H1 (cell line): ENCODE measurements around the gene MPV17L2. TPM values are rescaled to one million over a fixed set of nuclear protein-coding genes. Genes with fewer than 3 reads are reported as not detected.

ENCODE experiments used
- CTCF ChIA-PET: fragments of 300-600 bp; sonication (Branson Sonifier 250); formaldehyde crosslinking; loops from one replicate; lab custom pipeline; 2021; ENCODE audit not compliant: partially characterized antibody; lab: Charles Lee
- POLR2A ChIA-PET: fragments of 300-600 bp; sonication (Branson Sonifier 250); formaldehyde crosslinking; loops from one replicate; lab custom pipeline; 2021; ENCODE audit warnings: inconsistent platforms; ENCODE audit not compliant: partially characterized antibody; lab: Charles Lee
- DNase-seq, 2 experiments: peaks; one replicate each; pipeline versions ENCODE4 v3.0.0 to v3.0.0-alpha.2; 2010 to 2022; ENCODE audit warnings: low spot score in 2 of 2, low read depth in 1 of 2, mixed read lengths in 1 of 2
- FAIRE-seq: peaks from 2 replicates; lab custom pipeline; 2011; peaks lifted over from hg19 to GRCh38; lab: Jason Lieb, UNC
- H2AFZ ChIP-seq: 2 replicates; pipeline ENCODE4 v1.8.1; 2012; ENCODE audit warnings: low read length, inconsistent platforms
- H2AK5ac ChIP-seq: 2 replicates; pipeline ENCODE4 v1.6.1; 2013; ENCODE audit warnings: low read depth, low read length
- H2BK120ac ChIP-seq: replicated peaks from 2 replicates; pipeline ENCODE3; 2013; ENCODE audit warnings: low read depth, low read length, inconsistent platforms
- H2BK12ac ChIP-seq: 2 replicates; pipeline ENCODE4 v1.6.1; 2013; ENCODE audit warnings: low read depth, low read length
- H2BK15ac ChIP-seq: 2 replicates; pipeline ENCODE4 v1.6.1; 2013; ENCODE audit warnings: low read length
- H2BK20ac ChIP-seq: 2 replicates; pipeline ENCODE4 v1.6.1; 2013; ENCODE audit warnings: low read length
- H2BK5ac ChIP-seq: 2 replicates; pipeline ENCODE4 v1.6.1; 2013; ENCODE audit warnings: low read depth, low read length
- H3K14ac ChIP-seq: 2 replicates; pipeline ENCODE4 v1.6.1; 2013; ENCODE audit warnings: inconsistent platforms; ENCODE audit not compliant: insufficient read length
- H3K18ac ChIP-seq: 2 replicates; pipeline ENCODE4 v1.6.1; 2013; ENCODE audit warnings: low read length; ENCODE audit errors: extremely low read depth
- H3K23ac ChIP-seq: 2 replicates; pipeline ENCODE4 v1.6.1; 2013; ENCODE audit warnings: inconsistent platforms; ENCODE audit not compliant: insufficient read length
- H3K23me2 ChIP-seq: 2 replicates; pipeline ENCODE4 v1.6.1; 2013; ENCODE audit warnings: low read depth, low read length
- H3K27ac ChIP-seq: 2 replicates; pipeline ENCODE4 v1.6.1; 2011; ENCODE audit warnings: low read depth, low read length, inconsistent platforms
- H3K27me3 ChIP-seq, 4 experiments: replicated peaks in 1 of 4; 1 replicate in 1 of 4; 2 replicates in 3 of 4; pipeline versions ENCODE4 v1.6.1 to v1.8.1; 2011 to 2013; ENCODE audit warnings: low read length in 3 of 4, mild to moderate bottlenecking in 3 of 4, inconsistent platforms in 2 of 4, mixed read lengths in 2 of 4, moderate library complexity in 1 of 4; ENCODE audit not compliant: control insufficient read depth in 3 of 4, insufficient read depth in 3 of 4; ENCODE audit errors: extremely low read depth in 1 of 4
- H3K36me3 ChIP-seq, 4 experiments: 2 replicates each; pipeline versions ENCODE4 v1.6.1 to v1.8.1; 2011 to 2013; ENCODE audit warnings: mild to moderate bottlenecking in 4 of 4, low read length in 3 of 4, moderate library complexity in 2 of 4, control low read depth in 1 of 4, inconsistent platforms in 1 of 4; ENCODE audit not compliant: insufficient read depth in 4 of 4, control insufficient read depth in 2 of 4
- H3K4ac ChIP-seq: replicated peaks from 2 replicates; pipeline ENCODE3; 2013; ENCODE audit warnings: low read length, low read depth, mixed read lengths, inconsistent platforms; ENCODE audit not compliant: insufficient read length
- H3K4me1 ChIP-seq, 4 experiments: replicated peaks in 1 of 4; 1 replicate in 1 of 4; 2 replicates in 3 of 4; pipeline versions ENCODE4 v1.6.1 to v1.8.1; 2011 to 2013; ENCODE audit warnings: low read length in 3 of 4, inconsistent platforms in 2 of 4, mixed read lengths in 1 of 4; ENCODE audit not compliant: insufficient read depth in 4 of 4, control insufficient read depth in 3 of 4
- H3K4me2 ChIP-seq, 2 experiments: 2 replicates each; pipeline versions ENCODE4 v1.6.1 to v1.8.1; 2011 to 2013; ENCODE audit warnings: low read depth in 2 of 2, low read length in 2 of 2, control low read depth in 1 of 2, inconsistent platforms in 1 of 2, mild to moderate bottlenecking in 1 of 2; ENCODE audit not compliant: insufficient read depth in 1 of 2
- H3K4me3 ChIP-seq, 4 experiments: fragments of 200-600, 300-600 bp in 1 of 4; sonication (generic), shearing (Covaris generic), sonication (Bioruptor Twin) in 1 of 4; 2 replicates each; pipeline versions ENCODE4 v1.5.1 to v1.8.1; 2011 to 2016; ENCODE audit warnings: low read length in 4 of 4, low read depth in 3 of 4, control low read depth in 2 of 4, inconsistent platforms in 2 of 4, mild to moderate bottlenecking in 2 of 4, mixed read lengths in 1 of 4, moderate library complexity in 1 of 4; ENCODE audit not compliant: insufficient read depth in 2 of 4; ENCODE audit errors: extremely low read depth in 1 of 4
- H3K56ac ChIP-seq: replicated peaks from 2 replicates; pipeline ENCODE3; 2013; ENCODE audit warnings: low read depth, mild to moderate bottlenecking, mixed read lengths, low read length, inconsistent platforms; ENCODE audit not compliant: insufficient read length
- H3K79me1 ChIP-seq: 2 replicates; pipeline ENCODE4 v1.6.1; 2013; ENCODE audit warnings: low read depth, low read length, control low read depth
- H3K79me2 ChIP-seq, 2 experiments: 2 replicates each; pipeline versions ENCODE4 v1.6.1 to v1.8.1; 2012 to 2013; ENCODE audit warnings: low read length in 2 of 2, mild to moderate bottlenecking in 2 of 2, inconsistent platforms in 1 of 2; ENCODE audit not compliant: insufficient read depth in 2 of 2, control insufficient read depth in 1 of 2
- H3K9ac ChIP-seq, 4 experiments: replicated peaks in 1 of 4; 1 replicate in 1 of 4; 2 replicates in 3 of 4; pipeline versions ENCODE4 v1.6.1 to v1.8.1; 2011 to 2013; ENCODE audit warnings: low read depth in 3 of 4, low read length in 3 of 4, control low read depth in 2 of 4, mild to moderate bottlenecking in 2 of 4, moderate library complexity in 2 of 4, inconsistent platforms in 1 of 4; ENCODE audit errors: extremely low read depth in 1 of 4
- H3K9me3 ChIP-seq, 2 experiments: 2 replicates each; pipeline versions ENCODE4 v1.6.1 to v1.8.1; 2012 to 2013; ENCODE audit warnings: mild to moderate bottlenecking in 2 of 2, moderate library complexity in 2 of 2, control low read depth in 1 of 2, inconsistent platforms in 1 of 2, low read depth in 1 of 2, low read length in 1 of 2, mixed read lengths in 1 of 2; ENCODE audit not compliant: insufficient read depth in 2 of 2
- H4K20me1 ChIP-seq, 2 experiments: replicated peaks in 1 of 2; 2 replicates each; pipeline versions ENCODE3 to v1.8.1; 2011 to 2013; ENCODE audit warnings: inconsistent platforms in 2 of 2, low read length in 2 of 2, mild to moderate bottlenecking in 1 of 2; ENCODE audit not compliant: insufficient read depth in 2 of 2, control insufficient read depth in 1 of 2
- H4K5ac ChIP-seq: 2 replicates; pipeline ENCODE4 v1.6.1; 2013; ENCODE audit warnings: low read length, low read depth, mixed read lengths, inconsistent platforms; ENCODE audit not compliant: insufficient read length
- H4K8ac ChIP-seq: 2 replicates; pipeline ENCODE4 v1.8.0; 2013; ENCODE audit warnings: mild to moderate bottlenecking, moderate library complexity, low read length, inconsistent platforms; ENCODE audit not compliant: insufficient read depth; ENCODE audit errors: extremely low read depth
- H4K91ac ChIP-seq: replicated peaks from 2 replicates; pipeline ENCODE3; 2013; ENCODE audit warnings: low read length, mixed read lengths, inconsistent platforms; ENCODE audit not compliant: insufficient read length
- BACH1 ChIP-seq: IDR thresholded peaks from 2 replicates; pipeline ENCODE4 v1.6.1; 2012; ENCODE audit warnings: low read length, improper control_type of control experiment
- HDAC2 ChIP-seq, 2 experiments: fragments of 300-600 bp in 1 of 2; sonication (generic) in 1 of 2; IDR thresholded peaks; 2 replicates each; pipeline ENCODE4 v1.6.1; 2011 to 2012; ENCODE audit warnings: low read depth in 2 of 2, low read length in 2 of 2, mild to moderate bottlenecking in 2 of 2, moderate library complexity in 2 of 2, borderline replicate concordance in 1 of 2, inconsistent platforms in 1 of 2
- RAD21 ChIP-seq, 2 experiments: IDR thresholded peaks in 1 of 2; conservative IDR thresholded peaks in 1 of 2; 2 replicates each; pipeline ENCODE4 v1.6.1; 2011; ENCODE audit warnings: low read depth in 2 of 2, low read length in 2 of 2, improper control_type of control experiment in 1 of 2, inconsistent platforms in 1 of 2, mild to moderate bottlenecking in 1 of 2, moderate library complexity in 1 of 2
- SIN3A ChIP-seq, 2 experiments: IDR thresholded peaks in 1 of 2; conservative IDR thresholded peaks in 1 of 2; 2 replicates each; pipeline ENCODE4 v1.6.1; 2011 to 2012; ENCODE audit warnings: low read length in 2 of 2, improper control_type of control experiment in 1 of 2, low read depth in 1 of 2, mild to moderate bottlenecking in 1 of 2
- WGBS, 2 experiments: shearing (Covaris generic) in 1 of 2; methylation state at CpG; one replicate each; pipeline versions ENCODE4 v1.1.6 to v1.1.7; 2013 to 2015; ENCODE audit warnings: low lambda C conversion rate in 2 of 2, mixed read lengths in 2 of 2, inconsistent platforms in 1 of 2, low coverage in 1 of 2, missing lambda C conversion rate in 1 of 2; ENCODE audit not compliant: insufficient replicate concordance in 2 of 2, insufficient coverage in 1 of 2, insufficient read length in 1 of 2; ENCODE audit errors: extremely low coverage in 1 of 2, missing lambda C conversion rate in 1 of 2; 5-methylcytosine and 5-hydroxymethylcytosine counted together
- polyA plus RNA-seq, 7 experiments: library from polyadenylated mRNA; depleted of rRNA in 3 of 7; stranded (reverse) in 5 of 7; unstranded in 2 of 7; fragments of >200 nt in 5 of 7; fragments of 200-250 nt in 2 of 7; gene quantifications; 1 replicate in 5 of 7; 2 replicates in 1 of 7; 4 replicates in 1 of 7; pipeline versions ENCODE4 v1.2.1 to v1.2.3, GENCODE V29; 2011 to 2013; ENCODE audit warnings: missing spikeins in 2 of 7, mixed read lengths in 2 of 7
- total RNA-seq: library from RNA; stranded (reverse); fragmentation: NEBNext Ultra II Directional; extraction: Animal tissue kit (Norgen Biotek cat#: 25700); gene quantifications from 2 replicates; pipeline ENCODE4 v1.2.1, GENCODE V29; 2021
- TF ChIP-seq, protein P1 (sequence below), 3 experiments: IDR thresholded peaks; 1 replicate in 2 of 3; 2 replicates in 1 of 3; pipeline versions ENCODE4 v1.5.1 to v1.6.1; 2011; ENCODE audit warnings: low read length in 3 of 3, mild to moderate bottlenecking in 3 of 3, inconsistent platforms in 2 of 3, low read depth in 1 of 3, moderate library complexity in 1 of 3; ENCODE audit not compliant: insufficient read depth in 1 of 3; ENCODE audit errors: control extremely low read depth in 1 of 3

The MPV17L2 gene
- total and polyA plus RNA-seq, 2 of the 8 experiments (the other 6 are each of a cell fraction or from before 2014, with no cell fraction given) = 24.2 to 82.6 TPM

DNA sequence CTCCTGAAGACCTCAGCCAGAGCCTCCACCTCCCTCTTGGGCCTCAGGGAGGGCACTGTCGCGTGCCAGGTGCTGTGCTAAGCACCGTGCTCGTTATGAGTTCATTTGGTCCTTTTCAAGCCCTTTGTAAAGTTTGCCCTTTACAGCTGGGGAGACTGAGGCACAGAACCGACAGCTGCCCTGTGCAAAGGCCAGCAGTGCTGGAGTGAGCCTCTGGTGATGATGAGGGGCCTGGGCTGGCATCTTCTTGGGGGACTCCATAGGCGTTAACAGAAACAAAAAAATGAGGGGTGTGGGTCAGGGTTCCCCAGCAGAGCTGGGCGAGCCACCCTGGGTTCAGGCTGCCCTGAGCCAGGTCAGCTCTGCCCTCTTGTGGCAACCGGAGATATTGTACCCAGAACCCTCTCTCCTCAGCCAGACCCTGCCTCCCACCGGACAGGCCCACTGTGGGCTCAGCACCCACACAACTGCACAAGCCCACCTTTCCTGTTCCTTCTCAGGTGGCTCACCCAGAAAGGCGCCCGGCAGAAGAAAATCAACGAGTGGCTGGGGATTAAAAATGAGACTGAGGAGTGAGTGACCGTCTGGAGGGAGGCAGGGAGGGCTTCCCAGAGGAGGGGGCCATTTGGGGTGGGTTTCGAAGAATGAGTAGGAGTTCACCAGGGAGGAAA lies 24.9 kb upstream of the MPV17L2 start:
- peaks cover 9 to 29% (median 17%) of the 10 kb centered on the region in 4 experiments; a peak in 7 of 8 replicates for H3K36me3 ChIP-seq
- H3K4me3 ChIP-seq = no peak overlapping the region
- no peak overlapping the region for H3K18ac ChIP-seq
- no peak overlapping the region for H3K4ac ChIP-seq
- H3K9me3 ChIP-seq = no peaks in the 10 kb centered on the region
- no peak overlapping the region for H3K27ac ChIP-seq
- ChIA-PET CTCF (interaction anchor here (0.6 to 2.5 kb wide), 23 partner anchors 8 to 93 kb away, joined by 3 to 17 read pairs (median 4); partner anchors contain the start of gene RAB3A), POLR2A (interaction anchor here (0.6 to 1.5 kb wide), 7 partner anchors 19 to 558 kb away, joined by 3 to 4 read pairs (median 3); no protein-coding TSS in a partner anchor)
- TF ChIP-seq HDAC2 (IDR thresholded peaks at IDR 0.05; ENCODE audit: borderline replicate concordance in 1 of 2, low read depth in 2 of 2, low read length in 2 of 2) = no peak
- 0 out of 2 replicates have a peak, but pooled peaks have one; percentile 12 for TF ChIP-seq BACH1
- TF ChIP-seq RAD21 (IDR thresholded peaks at IDR 0.05 in 1 of 2, conservative IDR thresholded peaks at IDR 0.05 in 1 of 2; ENCODE audit: low read depth in 2 of 2, low read length in 2 of 2) = peak; percentile 82 to 87
- TF ChIP-seq SIN3A (conservative IDR thresholded peaks at IDR 0.05 in 1 of 2, IDR thresholded peaks at IDR 0.05 in 1 of 2; ENCODE audit: low read depth in 1 of 2, low read length in 2 of 2) = 0 out of 4 replicates have a peak, but pooled peaks of 1 of the 2 experiments have one; percentile 44
- TF ChIP-seq, protein P1, sequence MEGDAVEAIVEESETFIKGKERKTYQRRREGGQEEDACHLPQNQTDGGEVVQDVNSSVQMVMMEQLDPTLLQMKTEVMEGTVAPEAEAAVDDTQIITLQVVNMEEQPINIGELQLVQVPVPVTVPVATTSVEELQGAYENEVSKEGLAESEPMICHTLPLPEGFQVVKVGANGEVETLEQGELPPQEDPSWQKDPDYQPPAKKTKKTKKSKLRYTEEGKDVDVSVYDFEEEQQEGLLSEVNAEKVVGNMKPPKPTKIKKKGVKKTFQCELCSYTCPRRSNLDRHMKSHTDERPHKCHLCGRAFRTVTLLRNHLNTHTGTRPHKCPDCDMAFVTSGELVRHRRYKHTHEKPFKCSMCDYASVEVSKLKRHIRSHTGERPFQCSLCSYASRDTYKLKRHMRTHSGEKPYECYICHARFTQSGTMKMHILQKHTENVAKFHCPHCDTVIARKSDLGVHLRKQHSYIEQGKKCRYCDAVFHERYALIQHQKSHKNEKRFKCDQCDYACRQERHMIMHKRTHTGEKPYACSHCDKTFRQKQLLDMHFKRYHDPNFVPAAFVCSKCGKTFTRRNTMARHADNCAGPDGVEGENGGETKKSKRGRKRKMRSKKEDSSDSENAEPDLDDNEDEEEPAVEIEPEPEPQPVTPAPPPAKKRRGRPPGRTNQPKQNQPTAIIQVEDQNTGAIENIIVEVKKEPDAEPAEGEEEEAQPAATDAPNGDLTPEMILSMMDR (IDR thresholded peaks at IDR 0.05; ENCODE audit: control extremely low read depth in 1 of 3, insufficient read depth in 1 of 3, low read depth in 1 of 3, low read length in 3 of 3) = peak; percentile 89 to 92 (median 90)
- no peak overlapping the region for H4K5ac ChIP-seq
- FAIRE-seq (peak; percentile 60), DNase-seq (peak in 1 of 2 experiments; percentile 84)
- H2BK120ac ChIP-seq = no peak overlapping the region
- H3K27me3 ChIP-seq = no peaks in the 10 kb centered on the region
- no peak overlapping the region for H4K91ac ChIP-seq
- no peak overlapping the region for H3K9ac ChIP-seq
- no peak overlapping the region for H3K23ac ChIP-seq
- no peak overlapping the region for H2AFZ ChIP-seq
- H4K20me1 ChIP-seq = peaks cover 0 to 2% of the 10 kb centered on the region in 2 experiments
- no peak overlapping the region for H2BK20ac ChIP-seq
- H2AK5ac ChIP-seq = no peak overlapping the region
- no peak overlapping the region; the same call in 1 of the 2 replicates for H2BK5ac ChIP-seq
- peak overlapping the region; percentile 68; the same call in 1 of the 2 replicates for H2BK12ac ChIP-seq
- no peak overlapping the region for H3K56ac ChIP-seq
- WGBS, 2 experiments = 84% methylated on average over 14 of the region's 14 CpGs; no CpG with 5 or more reads in 1 of the 2 experiments
- H3K4me1 ChIP-seq = peaks cover 0 to under 1% (median 0%) of the 10 kb centered on the region in 4 experiments; a peak in 2 of 7 replicates
- H3K79me2 ChIP-seq = no peaks in the 10 kb centered on the region
- H3K23me2 ChIP-seq = no peaks in the 10 kb centered on the region
- H3K4me2 ChIP-seq = no peak overlapping the region
- no peak overlapping the region; the same call in 1 of the 2 replicates for H4K8ac ChIP-seq
- no peak overlapping the region for H3K14ac ChIP-seq
- H2BK15ac ChIP-seq = no peak overlapping the region
- no peaks in the 10 kb centered on the region for H3K79me1 ChIP-seq
